ENCODE data around the gene RDH13. TPM values are rescaled to one million over a fixed set of nuclear protein-coding genes. Genes with fewer than 3 reads are reported as not detected.

Gene RDH13
- total RNA-seq, 1 donor from 2014 or later, result 9.0 TPM

- Histone ChIP-seq H3K36me3 (no peaks in the 10 kb centered on the region), H3K9ac (no peak overlapping the region), H4K20me1 (ENCODE audit: low read depth) (no peaks in the 10 kb centered on the region), H3K4me1 (peaks cover 3% of the 10 kb centered on the region), H3K9me3 (ENCODE audit: low read depth) (no peaks in the 10 kb centered on the region), H3K27me3 (no peaks in the 10 kb centered on the region), H3K79me2 (ENCODE audit: low read depth) (no peaks in the 10 kb centered on the region), H3K27ac (no peak overlapping the region), H3F3A (ENCODE audit: low read depth) (no peaks in the 10 kb centered on the region), H2AFZ (replicated peaks) (no peak overlapping the region), H3K4me2 (no peak overlapping the region), H3K4me3 (no peak overlapping the region)
- H3K4me3 Mint-ChIP-seq, result no peak overlapping the region
- H3K4me1 Mint-ChIP-seq, result no peaks in the 10 kb centered on the region
- DNase-seq (ENCODE audit: low spot score), result no peak
- peaks cover 13% of the 10 kb centered on the region for H3K27me3 Mint-ChIP-seq (ENCODE audit: insufficient read depth, low read depth)
- H3K9me3 Mint-ChIP-seq, result peaks cover 4% of the 10 kb centered on the region
- H3K36me3 Mint-ChIP-seq, result peaks cover 16% of the 10 kb centered on the region
- H3K27ac Mint-ChIP-seq, result no peak overlapping the region
- TF ChIP-seq EZH2phosphoT487 (IDR thresholded peaks at IDR 0.05) (no peak), EZH2 (IDR thresholded peaks at IDR 0.05) (no peak), CTCF (IDR thresholded peaks at IDR 0.05) (no peak)
These were observed 67.4 kb downstream of the RDH13 start for GRCh38 chr19:54995561-54995960.

Other genes starting within 250 kb of the RDH13 start
- not detected in 2 replicates for gene KIR3DL1, start 246.7 kb downstream of the RDH13 start, total RNA-seq (ENCODE audit: low replicate concordance)
- gene KIR2DS4, start 230.5 kb downstream of the RDH13 start, total RNA-seq (ENCODE audit: low replicate concordance), result not detected in 2 replicates
- not detected in 2 replicates for gene KIR3DL2, start 212.7 kb downstream of the RDH13 start, total RNA-seq (ENCODE audit: low replicate concordance)
- not detected in 2 replicates for gene FCAR, start 188.9 kb downstream of the RDH13 start, total RNA-seq (ENCODE audit: low replicate concordance)
- gene NCR1, start 157.0 kb downstream of the RDH13 start, total RNA-seq (ENCODE audit: low replicate concordance), result not detected in 2 replicates
- 0.09 TPM in 1 of 2 replicates, not detected in the other for gene NLRP7, start 115.6 kb downstream of the RDH13 start, total RNA-seq (ENCODE audit: low replicate concordance)
- gene NLRP2, start 96.8 kb downstream of the RDH13 start, total RNA-seq (ENCODE audit: low replicate concordance), result 75.5 and 115 TPM in 2 replicates
- gene GP6, start 24.9 kb downstream of the RDH13 start, total RNA-seq (ENCODE audit: low replicate concordance), result not detected in 2 replicates
- gene EPS8L1, start 12.7 kb upstream of the RDH13 start, total RNA-seq (ENCODE audit: low replicate concordance), result 7.0 and 17.5 TPM in 2 replicates
- 21.8 and 62.7 TPM in 2 replicates for gene PPP1R12C, start 54.5 kb upstream of the RDH13 start, total RNA-seq (ENCODE audit: low replicate concordance)
- gene TNNT1, start 86.1 kb upstream of the RDH13 start, total RNA-seq (ENCODE audit: low replicate concordance), result 74.1 and 121 TPM in 2 replicates
- 22.2 and 41.0 TPM in 2 replicates for gene TNNI3, start 94.6 kb upstream of the RDH13 start, total RNA-seq (ENCODE audit: low replicate concordance)
- 9.1 and 12.0 TPM in 2 replicates for gene DNAAF3, start 103.5 kb upstream of the RDH13 start, total RNA-seq (ENCODE audit: low replicate concordance)
- 0.22 TPM in 1 of 2 replicates, not detected in the other for gene SYT5, start 117.1 kb upstream of the RDH13 start, total RNA-seq (ENCODE audit: low replicate concordance)
- not detected in 2 replicates for gene PTPRH, start 146.4 kb upstream of the RDH13 start, total RNA-seq (ENCODE audit: low replicate concordance)
- 1.4 and 3.3 TPM in 2 replicates for gene TMEM86B, start 165.6 kb upstream of the RDH13 start, total RNA-seq (ENCODE audit: low replicate concordance)
- 13.1 and 40.4 TPM in 2 replicates for gene PPP6R1, start 195.9 kb upstream of the RDH13 start, total RNA-seq (ENCODE audit: low replicate concordance)
- gene HSPBP1, start 217.0 kb upstream of the RDH13 start, total RNA-seq (ENCODE audit: low replicate concordance), result 15.0 and 43.1 TPM in 2 replicates
- gene BRSK1, start 220.8 kb upstream of the RDH13 start, total RNA-seq (ENCODE audit: low replicate concordance), result 24.1 and 43.1 TPM in 2 replicates

All from neural progenitor cell (in vitro differentiated cells).